Measurements from ENCODE around the gene CLCN3. TPM values are rescaled to one million over a fixed set of nuclear protein-coding genes. Genes with fewer than 3 reads are reported as not detected.

Gene CLCN3
- total RNA-seq, 1 experiment from 2014 or later = 63.0 TPM

DNA sequence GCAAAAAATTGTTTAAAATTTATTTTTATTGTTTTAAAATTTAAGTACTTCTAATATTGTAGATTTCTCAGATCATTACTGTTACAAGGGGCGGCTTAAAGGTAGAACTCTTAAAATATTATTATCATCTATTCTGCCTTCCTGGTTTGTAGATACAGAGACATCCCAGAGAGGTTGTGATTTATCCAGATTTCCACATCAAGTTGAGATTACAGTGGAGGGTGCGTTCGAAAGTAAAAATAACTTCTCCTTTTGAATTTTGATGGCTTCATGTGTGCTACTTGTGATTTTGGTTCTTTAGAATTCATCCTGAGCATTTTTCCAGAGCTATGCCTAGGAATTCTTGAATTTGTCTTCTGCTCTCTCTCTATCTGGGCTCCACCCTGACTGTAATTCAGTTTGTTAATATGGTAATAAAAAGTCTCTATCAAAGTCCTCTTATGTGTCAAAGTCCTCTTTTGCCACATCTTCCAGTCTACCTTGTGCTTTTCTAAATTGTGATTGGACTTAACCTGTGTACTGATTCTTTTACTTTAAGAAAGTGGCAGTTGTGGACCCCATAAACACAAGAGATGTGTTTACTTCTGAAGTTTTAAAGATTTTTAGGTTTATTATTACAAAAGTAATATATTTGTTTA, 37.2 kb downstream of the CLCN3 start:
- intact Hi-C loops (cut with micrococcal nuclease; ENCODE audit: unreplicated experiment) = no loop called here
- H3K9me3 ChIP-seq (ENCODE audit: low read depth, low read length, poor library complexity, severe bottlenecking) = no peaks in the 10 kb centered on the region
- ChIA-PET POLR2A (ENCODE audit: low non-redundant PET) (no interaction called here), CTCF (no interaction called here)
- H3K27ac ChIP-seq (ENCODE audit: low read depth, low read length, poor library complexity, severe bottlenecking) = peak overlapping the region; percentile 10
- DNase-seq (ENCODE audit: low spot score) = no peak
- no peaks in the 10 kb centered on the region for H3K36me3 ChIP-seq (ENCODE audit: insufficient read depth, low read length, poor library complexity, severe bottlenecking)
- TF ChIP-seq, protein P1, sequence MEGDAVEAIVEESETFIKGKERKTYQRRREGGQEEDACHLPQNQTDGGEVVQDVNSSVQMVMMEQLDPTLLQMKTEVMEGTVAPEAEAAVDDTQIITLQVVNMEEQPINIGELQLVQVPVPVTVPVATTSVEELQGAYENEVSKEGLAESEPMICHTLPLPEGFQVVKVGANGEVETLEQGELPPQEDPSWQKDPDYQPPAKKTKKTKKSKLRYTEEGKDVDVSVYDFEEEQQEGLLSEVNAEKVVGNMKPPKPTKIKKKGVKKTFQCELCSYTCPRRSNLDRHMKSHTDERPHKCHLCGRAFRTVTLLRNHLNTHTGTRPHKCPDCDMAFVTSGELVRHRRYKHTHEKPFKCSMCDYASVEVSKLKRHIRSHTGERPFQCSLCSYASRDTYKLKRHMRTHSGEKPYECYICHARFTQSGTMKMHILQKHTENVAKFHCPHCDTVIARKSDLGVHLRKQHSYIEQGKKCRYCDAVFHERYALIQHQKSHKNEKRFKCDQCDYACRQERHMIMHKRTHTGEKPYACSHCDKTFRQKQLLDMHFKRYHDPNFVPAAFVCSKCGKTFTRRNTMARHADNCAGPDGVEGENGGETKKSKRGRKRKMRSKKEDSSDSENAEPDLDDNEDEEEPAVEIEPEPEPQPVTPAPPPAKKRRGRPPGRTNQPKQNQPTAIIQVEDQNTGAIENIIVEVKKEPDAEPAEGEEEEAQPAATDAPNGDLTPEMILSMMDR (conservative IDR thresholded peaks at IDR 0.05; ENCODE audit: low read depth, low read length) = no peak
- no peak for TF ChIP-seq EZH2 (IDR thresholded peaks at IDR 0.05; ENCODE audit: borderline replicate concordance, low read depth, low read length, poor library complexity, severe bottlenecking)
- H3K27me3 ChIP-seq (replicated peaks; ENCODE audit: insufficient read depth, low read depth, low read length, poor library complexity) = no peaks in the 10 kb centered on the region
- BruUV-seq (replicated peaks) = no TSS peak
- H3K4me3 ChIP-seq (ENCODE audit: low read depth, low read length, poor library complexity, severe bottlenecking) = no peak overlapping the region
- peaks cover 25% of the 10 kb centered on the region for H3K4me1 ChIP-seq (ENCODE audit: insufficient read depth, low read length, poor library complexity, severe bottlenecking)

DNA sequence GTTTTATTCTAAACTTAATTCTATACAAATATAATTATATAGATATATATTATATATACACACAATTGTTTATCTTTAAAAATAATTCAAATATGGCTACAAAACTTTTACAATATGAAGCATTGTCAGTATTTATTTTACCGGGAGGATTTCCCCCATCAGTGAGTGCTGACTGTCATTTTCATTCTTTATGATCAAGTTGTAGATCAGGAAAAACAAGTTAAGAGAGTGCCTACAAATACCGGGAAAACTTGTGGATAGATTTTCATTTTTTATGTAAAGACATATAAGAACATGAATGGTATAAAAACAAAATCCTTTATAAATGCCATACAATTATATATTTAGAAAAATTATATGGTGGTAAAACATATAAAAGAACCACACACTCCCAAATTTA, 37.8 kb downstream of the CLCN3 start:
- peak overlapping the region; percentile 94 for H3K27ac ChIP-seq (ENCODE audit: low read depth, low read length, poor library complexity, severe bottlenecking)
- no peaks in the 10 kb centered on the region for H3K9me3 ChIP-seq (ENCODE audit: low read depth, low read length, poor library complexity, severe bottlenecking)
- POLR2A ChIA-PET (ENCODE audit: low non-redundant PET) = interaction anchor here (0.7 kb wide), 1 partner anchor 76 kb away, joined by 3 read pairs; no protein-coding TSS in a partner anchor
- peaks cover 30% of the 10 kb centered on the region for H3K4me1 ChIP-seq (ENCODE audit: insufficient read depth, low read length, poor library complexity, severe bottlenecking)
- TF ChIP-seq, protein P1 (conservative IDR thresholded peaks at IDR 0.05; ENCODE audit: low read depth, low read length) = no peak
- TF ChIP-seq EZH2 (IDR thresholded peaks at IDR 0.05; ENCODE audit: borderline replicate concordance, low read depth, low read length, poor library complexity, severe bottlenecking) = no peak
- no TSS peak for BruUV-seq (replicated peaks)
- CTCF ChIA-PET = interaction anchor here (0.6 kb wide), 1 partner anchor 45 kb away, joined by 3 read pairs; no protein-coding TSS in a partner anchor
- H3K36me3 ChIP-seq (ENCODE audit: insufficient read depth, low read length, poor library complexity, severe bottlenecking) = no peaks in the 10 kb centered on the region
- no peaks in the 10 kb centered on the region for H3K27me3 ChIP-seq (replicated peaks; ENCODE audit: insufficient read depth, low read depth, low read length, poor library complexity)
- intact Hi-C loops (cut with micrococcal nuclease; ENCODE audit: unreplicated experiment) = no loop called here
- H3K4me3 ChIP-seq (ENCODE audit: low read depth, low read length, poor library complexity, severe bottlenecking) = no peak overlapping the region
- DNase-seq (ENCODE audit: low spot score) = no peak

DNA sequence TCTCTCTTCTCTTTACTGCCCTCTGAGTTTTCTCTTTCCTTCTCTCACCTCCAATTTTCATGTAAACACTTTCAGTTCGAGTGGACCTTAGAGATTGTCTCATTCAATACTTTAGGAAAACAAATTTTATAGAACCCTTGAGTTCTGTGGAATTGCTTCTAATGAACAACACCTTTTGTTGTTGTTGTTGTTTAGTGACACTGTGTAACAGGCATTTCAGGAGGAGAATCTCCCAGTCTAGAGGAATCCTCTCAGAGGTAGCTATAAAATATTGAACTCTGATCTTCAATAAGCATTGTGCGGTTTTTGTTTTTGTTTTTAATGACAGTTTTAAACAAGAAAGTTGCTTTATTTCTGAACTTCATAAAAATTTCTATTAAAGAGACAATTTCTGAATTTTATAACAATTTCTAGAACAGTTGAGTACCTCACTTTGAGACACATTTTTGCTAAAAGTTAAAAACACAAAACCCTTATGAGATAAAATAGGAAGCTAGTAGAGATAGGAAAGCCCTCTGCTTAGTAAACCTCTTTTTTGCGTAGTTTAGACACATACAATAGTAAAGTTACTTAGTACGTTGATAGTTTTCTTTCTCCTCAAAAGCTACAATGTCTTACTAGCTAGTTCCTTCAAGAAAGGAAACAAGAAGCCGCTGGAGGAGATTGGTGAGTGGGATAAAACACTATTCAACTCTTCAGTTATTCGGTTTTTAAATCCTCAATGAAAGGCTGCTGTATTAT, 38.8 kb downstream of the CLCN3 start:
- CTCF ChIA-PET = interaction anchor here (0.6 kb wide), 1 partner anchor 46 kb away, joined by 3 read pairs; no protein-coding TSS in a partner anchor
- BruUV-seq (replicated peaks) = no TSS peak

More for the DNA sequence above, 38.8 kb downstream of the CLCN3 start:
- H3K4me1 ChIP-seq (ENCODE audit: insufficient read depth, low read length, poor library complexity, severe bottlenecking) = peaks cover 40% of the 10 kb centered on the region
- H3K27me3 ChIP-seq (replicated peaks; ENCODE audit: insufficient read depth, low read depth, low read length, poor library complexity) = no peaks in the 10 kb centered on the region
- peak overlapping the region; percentile 94 for H3K27ac ChIP-seq (ENCODE audit: low read depth, low read length, poor library complexity, severe bottlenecking)
- no peaks in the 10 kb centered on the region for H3K9me3 ChIP-seq (ENCODE audit: low read depth, low read length, poor library complexity, severe bottlenecking)
- no peak for DNase-seq (ENCODE audit: low spot score)
- intact Hi-C loops (cut with micrococcal nuclease; ENCODE audit: unreplicated experiment) = no loop called here
- TF ChIP-seq, protein P1 (conservative IDR thresholded peaks at IDR 0.05; ENCODE audit: low read depth, low read length) = no peak
- TF ChIP-seq EZH2 (IDR thresholded peaks at IDR 0.05; ENCODE audit: borderline replicate concordance, low read depth, low read length, poor library complexity, severe bottlenecking) = no peak
- H3K36me3 ChIP-seq (ENCODE audit: insufficient read depth, low read length, poor library complexity, severe bottlenecking) = no peaks in the 10 kb centered on the region
- POLR2A ChIA-PET (ENCODE audit: low non-redundant PET) = interaction anchor here (0.6 kb wide), 1 partner anchor 16 kb away, joined by 3 read pairs; no protein-coding TSS in a partner anchor
- H3K4me3 ChIP-seq (ENCODE audit: low read depth, low read length, poor library complexity, severe bottlenecking) = peak overlapping the region; percentile 48
